GM19240 (cell line): ENCODE data around the gene AP3S1.
"Not testable (repeated sequence)": the region's sequence is repeated elsewhere in the genome, so short reads cannot be mapped to it uniquely, and the experiment has no call there.

Source experiments
- DNase-seq: peaks from one replicate; pipeline ENCODE4 v3.0.0; 2011; ENCODE audit warnings: low spot score; ENCODE audit not compliant: insufficient read length

Gene AP3S1

GRCh38 chr5:115869256-115869795 is 27.6 kb downstream of the AP3S1 start:
- no peak for DNase-seq

DNA sequence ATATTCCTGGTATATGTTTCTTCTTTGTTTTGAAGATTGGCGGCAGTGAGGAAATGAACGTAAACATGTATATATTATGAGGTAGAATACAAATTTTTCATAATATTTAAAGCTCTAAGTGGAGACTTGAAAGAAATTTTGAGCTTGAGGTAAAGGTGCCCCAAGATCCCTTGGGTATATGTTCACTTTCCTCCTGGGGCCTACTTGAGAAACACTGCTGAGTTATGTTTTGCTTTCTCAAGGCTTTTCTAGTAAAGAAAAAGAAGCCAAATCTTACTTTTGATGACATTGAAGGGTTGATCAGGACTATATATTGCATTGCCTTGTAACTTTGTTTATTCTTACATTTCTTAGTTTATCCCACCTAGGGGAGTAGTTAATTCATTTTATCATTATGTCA is 30.7 kb downstream of the AP3S1 start:
- DNase-seq = no peak

- no peak for DNase-seq
These were observed 31.7 kb downstream of the AP3S1 start for GRCh38 chr5:115873392-115873791.

- no peak for DNase-seq
These were observed 33.7 kb downstream of the AP3S1 start for GRCh38 chr5:115875447-115875846.

- DNase-seq = not testable (repeated sequence)
These were observed 35.6 kb downstream of the AP3S1 start for GRCh38 chr5:115877342-115877741.

GRCh38 chr5:115882434-115882833 is 40.7 kb downstream of the AP3S1 start:
- not testable (repeated sequence) for DNase-seq

GRCh38 chr5:115884704-115885103 is 43.0 kb downstream of the AP3S1 start:
- DNase-seq = no peak

DNA sequence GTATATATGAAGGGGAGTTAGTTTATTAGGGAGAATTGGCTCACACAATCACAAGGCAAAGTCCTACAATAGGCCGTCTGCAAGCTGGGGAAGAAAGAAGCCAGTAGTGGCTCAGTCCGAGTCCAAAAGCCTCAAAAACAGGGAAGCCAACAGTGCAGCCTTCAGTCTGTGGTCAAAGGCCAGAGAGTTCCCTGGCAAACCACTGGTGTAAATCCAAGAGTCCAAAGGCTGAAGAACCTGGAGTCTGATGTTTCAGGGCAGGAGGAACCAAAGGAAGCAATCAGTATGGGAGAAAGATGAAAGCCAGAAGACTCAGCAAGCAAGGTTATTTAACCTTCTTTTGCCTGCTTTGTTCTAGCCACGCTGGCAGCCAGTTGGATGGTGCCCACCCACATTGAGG is 43.5 kb downstream of the AP3S1 start:
- DNase-seq = not testable (repeated sequence)

GRCh38 chr5:115888027-115888426 is 46.3 kb downstream of the AP3S1 start:
- DNase-seq = no peak

- DNase-seq = no peak
These were observed 50.3 kb downstream of the AP3S1 start for GRCh38 chr5:115892021-115892420.

GRCh38 chr5:115894342-115894741 is 52.6 kb downstream of the AP3S1 start:
- DNase-seq = no peak

DNA sequence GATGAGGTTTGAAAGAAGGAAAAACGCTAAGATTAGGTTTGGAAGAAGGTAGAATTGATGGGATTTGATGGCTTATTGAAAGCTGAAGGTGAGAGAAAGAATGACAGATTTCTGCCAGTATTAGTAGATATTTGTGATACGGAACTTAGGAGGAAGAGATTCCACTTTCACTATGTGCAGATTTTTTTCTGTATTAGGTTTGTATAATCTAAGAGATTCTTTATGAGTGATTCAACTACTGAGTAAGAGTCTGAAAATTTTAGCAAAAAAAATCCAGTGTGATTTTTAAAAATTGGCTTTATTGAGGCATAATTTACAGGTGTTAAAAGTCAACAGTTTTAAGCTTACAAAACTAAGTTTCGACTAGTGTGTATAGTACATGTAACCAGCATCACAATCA is 54.1 kb downstream of the AP3S1 start:
- DNase-seq = no peak

- DNase-seq = no peak
These were observed 56.9 kb downstream of the AP3S1 start for GRCh38 chr5:115898656-115899055.

DNA sequence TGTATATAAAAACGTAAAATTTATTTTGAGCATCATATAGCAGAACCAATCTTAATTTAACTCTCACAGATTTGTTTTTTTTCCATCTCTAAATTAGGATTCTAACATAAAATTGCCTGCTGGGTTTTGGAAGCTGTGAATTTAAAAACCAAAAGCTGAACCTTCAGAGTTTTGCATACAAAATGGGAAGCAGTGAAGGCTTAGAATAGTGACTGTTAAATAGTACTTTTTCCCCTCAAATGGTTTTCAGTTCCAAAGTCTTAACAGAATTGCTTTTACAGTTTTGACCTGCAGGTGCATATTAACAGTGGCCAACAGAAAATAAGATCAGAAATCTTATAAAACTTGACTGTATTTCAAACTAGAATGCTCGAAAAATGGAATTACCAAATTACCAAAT is 65.4 kb downstream of the AP3S1 start:
- no peak for DNase-seq

GRCh38 chr5:115913623-115914400 is 72.1 kb downstream of the AP3S1 start:
- DNase-seq = not testable (repeated sequence)

GRCh38 chr5:115920171-115920725 is 78.5 kb downstream of the AP3S1 start:
- DNase-seq = no peak

- DNase-seq = not testable (repeated sequence)
These were observed 87.1 kb downstream of the AP3S1 start for GRCh38 chr5:115928578-115929407.

DNA sequence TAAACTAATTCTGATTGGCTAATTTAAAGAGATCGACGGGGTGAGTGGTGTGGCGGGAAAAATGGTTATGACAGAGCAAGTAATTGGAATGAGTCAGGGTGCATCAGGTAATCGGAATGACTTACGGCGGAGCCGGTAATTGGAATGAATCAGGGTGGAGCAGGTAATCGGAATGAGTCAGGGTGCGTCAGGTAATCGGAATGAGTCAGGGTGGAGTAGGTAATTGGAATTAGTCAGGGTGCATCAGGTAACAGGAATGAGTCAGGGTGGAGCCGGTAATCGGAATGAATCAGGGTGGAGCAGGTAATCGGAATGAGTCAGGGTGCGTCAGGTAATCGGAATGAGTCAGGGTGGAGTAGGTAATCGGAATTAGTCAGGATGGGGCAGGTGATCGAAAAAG is 88.4 kb downstream of the AP3S1 start:
- not testable (repeated sequence) for DNase-seq

DNA sequence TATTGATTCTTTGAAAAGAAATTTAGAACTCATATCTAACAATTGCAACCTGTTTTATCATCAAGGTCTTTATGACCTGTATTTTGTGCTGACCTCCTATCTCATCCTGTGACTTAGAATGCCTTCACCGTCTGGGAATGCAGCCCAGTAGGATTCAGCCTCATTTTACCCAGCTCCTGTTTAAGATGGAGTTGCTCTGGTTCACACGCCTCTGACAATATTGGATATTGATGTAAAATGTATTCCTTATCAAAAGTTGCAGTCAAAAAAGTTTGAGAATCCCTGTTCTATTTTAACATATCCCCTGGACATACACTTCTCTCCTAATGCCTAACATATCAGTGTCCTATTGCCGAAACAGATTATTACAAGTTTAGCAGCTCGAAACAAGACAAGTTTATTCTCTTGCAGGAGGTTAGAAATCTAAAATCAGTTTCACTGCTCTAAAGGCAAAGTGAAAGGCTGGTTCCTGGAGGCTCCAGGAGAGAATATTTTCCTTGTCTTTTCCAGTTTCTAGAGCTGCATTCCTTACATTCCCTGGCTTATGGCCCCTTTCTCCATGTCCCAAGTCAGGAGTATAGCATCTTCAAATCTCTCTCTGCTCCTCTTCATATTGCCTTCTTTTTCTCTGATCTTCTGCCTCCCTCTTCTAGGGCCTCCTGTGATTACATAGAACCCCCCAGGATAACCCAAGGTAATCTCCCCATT is 89.0 kb downstream of the AP3S1 start:
- DNase-seq = no peak

GRCh38 chr5:115932991-115933390 is 91.3 kb downstream of the AP3S1 start:
- no peak for DNase-seq

DNA sequence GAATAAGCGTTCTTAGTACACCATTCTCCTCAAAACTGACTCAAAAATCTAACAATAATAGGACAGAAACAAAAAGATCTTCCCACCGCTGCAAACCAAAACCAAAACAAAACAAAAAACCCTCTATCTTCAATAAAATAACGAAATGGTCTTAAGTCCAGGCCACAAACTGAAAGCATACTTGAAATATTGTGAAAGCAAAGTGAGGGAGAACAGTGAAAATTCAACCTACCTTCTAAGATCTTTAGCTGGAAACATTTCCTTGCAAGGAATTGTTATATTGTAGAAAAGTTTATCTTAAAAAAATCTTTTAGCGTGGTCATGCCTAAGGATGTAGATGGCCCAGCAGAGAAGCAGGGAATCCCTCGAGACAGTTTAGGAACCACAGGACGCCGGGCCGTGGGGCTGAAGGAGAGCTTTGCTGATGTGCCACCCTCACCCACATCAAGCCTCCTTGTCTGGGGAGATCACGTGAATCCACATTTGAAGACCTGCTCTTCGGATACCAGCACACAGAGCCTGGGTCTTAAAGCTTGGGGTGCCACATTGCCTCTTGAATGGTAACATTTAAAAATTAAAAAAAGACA is 92.7 kb downstream of the AP3S1 start:
- DNase-seq = no peak
